CD14-positive monocyte (primary cell): ENCODE data around the gene UHMK1. TPM values are rescaled to one million over a fixed set of nuclear protein-coding genes. Genes with fewer than 3 reads are reported as not detected.

Experiments used
- DNase-seq, 3 donors: peaks; one replicate each; pipeline ENCODE4 v3.0.0-alpha.2; 2011 to 2022
- H2AFZ ChIP-seq: 2 replicates; pipeline ENCODE4 v1.6.0; 2012; ENCODE audit warnings: mild to moderate bottlenecking, low read depth, low read length, inconsistent platforms; ENCODE audit not compliant: insufficient read depth, poor library complexity, severe bottlenecking
- H3K27ac ChIP-seq, 2 donors: 1 replicate in 1 of 2; 2 replicates in 1 of 2; pipeline ENCODE4 v1.5.1; 2012 to 2013; ENCODE audit warnings: low read length in 2 of 2, control low read depth in 1 of 2, inconsistent platforms in 1 of 2, low read depth in 1 of 2, mild to moderate bottlenecking in 1 of 2
- H3K27me3 ChIP-seq, 2 donors: one replicate each; pipeline versions ENCODE4 v1.6.0 to v1.6.1; 2011 to 2013; ENCODE audit warnings: low read length in 2 of 2; ENCODE audit not compliant: control insufficient read depth in 2 of 2, insufficient read depth in 2 of 2
- H3K36me3 ChIP-seq, 2 donors: replicated peaks in 1 of 2; 1 replicate in 1 of 2; 2 replicates in 1 of 2; pipeline versions ENCODE4 v1.5.1 to v1.6.1; 2012 to 2013; ENCODE audit warnings: low read length in 2 of 2, control low read depth in 1 of 2, inconsistent platforms in 1 of 2, mild to moderate bottlenecking in 1 of 2; ENCODE audit not compliant: insufficient read depth in 2 of 2, control insufficient read depth in 1 of 2
- H3K4me1 ChIP-seq, 2 donors: 1 replicate in 1 of 2; 2 replicates in 1 of 2; pipeline versions ENCODE4 v1.5.1 to v1.6.1; 2012 to 2013; ENCODE audit warnings: low read length in 2 of 2, control low read depth in 1 of 2, inconsistent platforms in 1 of 2, mild to moderate bottlenecking in 1 of 2, moderate library complexity in 1 of 2; ENCODE audit not compliant: insufficient read depth in 2 of 2, control insufficient read depth in 1 of 2
- H3K4me2 ChIP-seq: replicated peaks from 2 replicates; pipeline ENCODE3; 2012; ENCODE audit warnings: low read length, moderate library complexity, mild to moderate bottlenecking; ENCODE audit not compliant: poor library complexity, severe bottlenecking; ENCODE audit errors: extremely low read depth
- H3K4me3 ChIP-seq, 3 experiments: fragments of 200-600 bp in 1 of 3; sonication (generic) in 1 of 3; replicated peaks in 1 of 3; 1 replicate in 2 of 3; 2 replicates in 1 of 3; pipeline ENCODE4 v1.5.1; 2011 to 2013; ENCODE audit warnings: low read length in 3 of 3, mild to moderate bottlenecking in 3 of 3, control low read depth in 2 of 3, low read depth in 2 of 3, inconsistent platforms in 1 of 3, moderate library complexity in 1 of 3
- H3K79me2 ChIP-seq: 2 replicates; pipeline ENCODE4 v1.6.0; 2012; ENCODE audit warnings: mild to moderate bottlenecking, control low read depth, inconsistent platforms, low read length, moderate library complexity; ENCODE audit not compliant: insufficient read depth
- H3K9ac ChIP-seq: 2 replicates; pipeline ENCODE4 v1.6.0; 2017; ENCODE audit warnings: low read length, mild to moderate bottlenecking; ENCODE audit not compliant: insufficient read depth, poor library complexity, severe bottlenecking
- H3K9me3 ChIP-seq, 2 donors: replicated peaks in 1 of 2; 1 replicate in 1 of 2; 2 replicates in 1 of 2; pipeline versions ENCODE4 v1.5.1 to v1.6.1; 2012 to 2013; ENCODE audit warnings: low read length in 2 of 2, control low read depth in 1 of 2; ENCODE audit not compliant: control insufficient read depth in 1 of 2, insufficient read depth in 1 of 2
- H4K20me1 ChIP-seq: 2 replicates; pipeline ENCODE4 v1.6.0; 2012; ENCODE audit warnings: mild to moderate bottlenecking, low read length, control low read depth, moderate library complexity; ENCODE audit not compliant: insufficient read depth
- H3K27ac Mint-ChIP-seq, 7 donors: one replicate each; pipeline ENCODE4 v1.8.0; 2020; ENCODE audit warnings: mild to moderate bottlenecking in 7 of 7, mixed read lengths in 7 of 7, moderate library complexity in 6 of 7, inconsistent platforms in 2 of 7
- H3K27me3 Mint-ChIP-seq, 3 donors: one replicate each; pipeline ENCODE4 v1.8.0; 2021 to 2022; ENCODE audit warnings: low read depth in 3 of 3, mild to moderate bottlenecking in 3 of 3, mixed read lengths in 3 of 3, moderate library complexity in 3 of 3, inconsistent platforms in 1 of 3
- H3K36me3 Mint-ChIP-seq, 2 donors: one replicate each; pipeline ENCODE4 v1.8.0; 2020; ENCODE audit warnings: mixed read lengths in 2 of 2, inconsistent platforms in 1 of 2, mild to moderate bottlenecking in 1 of 2
- H3K4me1 Mint-ChIP-seq: one replicate; pipeline ENCODE4 v1.8.0; 2020; ENCODE audit warnings: mild to moderate bottlenecking, mixed read lengths
- H3K4me3 Mint-ChIP-seq, 2 donors: one replicate each; pipeline ENCODE4 v1.8.0; 2020; ENCODE audit warnings: mild to moderate bottlenecking in 2 of 2, mixed read lengths in 2 of 2, moderate library complexity in 1 of 2
- H3K9me3 Mint-ChIP-seq, 7 donors: one replicate each; pipeline ENCODE4 v1.8.0; 2020 to 2022; ENCODE audit warnings: mixed read lengths in 7 of 7, mild to moderate bottlenecking in 6 of 7, moderate library complexity in 6 of 7, inconsistent platforms in 2 of 7
- CTCF ChIP-seq: fragments of 200-600 bp; IDR thresholded peaks from one replicate; pipeline ENCODE4 v1.8.0; 2022; ENCODE audit warnings: antibody characterized with exemption, mild to moderate bottlenecking
- WGBS: methylation state at CpG from one replicate; pipeline ENCODE4 v1.1.5; 2013; ENCODE audit warnings: missing lambda C conversion rate; ENCODE audit not compliant: insufficient coverage; 5-methylcytosine and 5-hydroxymethylcytosine counted together
- intact Hi-C, 2 donors: fragments of 100-400 bp; cut with micrococcal nuclease; formaldehyde crosslinking; loops; one replicate each; pipeline versions ENCODE4 v1.15.0 to v1.15.1; 2023
- polyA plus RNA-seq, 3 donors: library from polyadenylated mRNA; depleted of rRNA in 1 of 3; unstranded in 2 of 3; stranded (reverse) in 1 of 3; fragments of 300-500 nt in 2 of 3; fragments of >200 nt in 1 of 3; fragmentation: Illumina TruSeq in 2 of 3; gene quantifications; 1 replicate in 2 of 3; 2 replicates in 1 of 3; pipeline ENCODE4 v1.2.3, GENCODE V29; 2012 to 2021

Gene UHMK1
- polyA plus RNA-seq, 3 donors = 14.9 to 38.2 (median 27.7) TPM

- H3K4me3 Mint-ChIP-seq = no peak overlapping the region
- WGBS = no CpG with 5 or more reads among the region's 1 CpG
These were observed 53.3 kb downstream of the UHMK1 start for GRCh38 chr1:162550925-162551324.

GRCh38 chr1:162551969-162552683 is 54.5 kb downstream of the UHMK1 start:
- no peak for TF ChIP-seq CTCF
- 100% methylated on average over 4 of the region's 7 CpGs for WGBS
- Mint-ChIP-seq H3K27ac (no peak overlapping the region), H3K4me3 (no peak overlapping the region), H3K36me3 (no peaks in the 10 kb centered on the region), H3K27me3 (peaks cover 0 to 2% (median 1%) of the 10 kb centered on the region in 3 donors), H3K4me1 (peaks cover 3% of the 10 kb centered on the region), H3K9me3 (peaks cover 0 to 3% (median 0%) of the 10 kb centered on the region in 7 donors)
- H3K27ac ChIP-seq = no peak overlapping the region
- no peak overlapping the region for H3K4me3 ChIP-seq
- intact Hi-C loops = no loop called here
- H3K4me2 ChIP-seq = no peak overlapping the region
- H2AFZ ChIP-seq = no peak overlapping the region
- H3K4me1 ChIP-seq = no peaks in the 10 kb centered on the region
- no peaks in the 10 kb centered on the region for H3K9me3 ChIP-seq
- no peak for DNase-seq
- no peaks in the 10 kb centered on the region for H3K36me3 ChIP-seq
- no peaks in the 10 kb centered on the region for H4K20me1 ChIP-seq
- no peak overlapping the region for H3K9ac ChIP-seq
- no peaks in the 10 kb centered on the region for H3K27me3 ChIP-seq
- H3K79me2 ChIP-seq = no peaks in the 10 kb centered on the region

More at GRCh38 chr1:162550925-162551324, 53.3 kb downstream of the UHMK1 start:
- no peaks in the 10 kb centered on the region for H3K4me1 ChIP-seq
- intact Hi-C loops = no loop called here
- H3K4me1 Mint-ChIP-seq = peaks cover 3% of the 10 kb centered on the region
- H4K20me1 ChIP-seq = no peaks in the 10 kb centered on the region
- no peaks in the 10 kb centered on the region for H3K9me3 ChIP-seq
- no peaks in the 10 kb centered on the region for H3K9me3 Mint-ChIP-seq
- H3K27me3 Mint-ChIP-seq = peaks cover 0 to 2% (median 1%) of the 10 kb centered on the region in 3 donors
- H3K27ac ChIP-seq = no peak overlapping the region
- no peaks in the 10 kb centered on the region for H3K36me3 Mint-ChIP-seq
- no peaks in the 10 kb centered on the region for H3K79me2 ChIP-seq
- no peak overlapping the region for H2AFZ ChIP-seq
- no peak for DNase-seq
- no peak overlapping the region for H3K27ac Mint-ChIP-seq
- no peaks in the 10 kb centered on the region for H3K36me3 ChIP-seq
- H3K4me2 ChIP-seq = no peak overlapping the region
- H3K27me3 ChIP-seq = no peaks in the 10 kb centered on the region
- H3K9ac ChIP-seq = no peak overlapping the region
- H3K4me3 ChIP-seq = no peak overlapping the region
- TF ChIP-seq CTCF = no peak
